HFFc6 (cell line): ENCODE data around the gene CLIC3. TPM values are rescaled to one million over a fixed set of nuclear protein-coding genes. Genes with fewer than 3 reads are reported as not detected.

Experiments
- DNase-seq: peaks from one replicate; pipeline ENCODE4 v3.0.0-alpha.2; 2018
- H3K27ac Mint-ChIP-seq: 2 replicates; pipeline ENCODE4 v1.8.0; 2020; ENCODE audit warnings: mild to moderate bottlenecking, mixed read lengths
- H3K27me3 Mint-ChIP-seq: 2 replicates; pipeline ENCODE4 v1.8.0; 2021; ENCODE audit warnings: mild to moderate bottlenecking, moderate library complexity, mixed read lengths; ENCODE audit not compliant: insufficient read depth
- H3K36me3 Mint-ChIP-seq: 2 replicates; pipeline ENCODE4 v1.8.0; 2021; ENCODE audit warnings: low read depth, mixed read lengths
- H3K4me1 Mint-ChIP-seq: 2 replicates; pipeline ENCODE4 v1.8.0; 2020; ENCODE audit warnings: low read depth, mixed read lengths
- H3K4me3 Mint-ChIP-seq: 2 replicates; pipeline ENCODE4 v1.8.0; 2020; ENCODE audit warnings: mild to moderate bottlenecking, moderate library complexity, mixed read lengths
- H3K9me3 Mint-ChIP-seq: 2 replicates; pipeline ENCODE4 v1.8.0; 2020; ENCODE audit warnings: mild to moderate bottlenecking, mixed read lengths
- long read RNA-seq: library from polyadenylated mRNA; unstranded; transcript quantifications from one replicate; pipeline ENCODE4 v2.0.0, GENCODE V29; 2019
- total RNA-seq, 6 experiments: library from RNA; stranded (reverse); fragmentation: NEBNext Ultra II Directional; extraction: Animal tissue kit (Norgen Biotek cat#: 25700); gene quantifications; 2 replicates in 1 of 6; 3 replicates in 5 of 6; pipeline ENCODE4 v1.2.3, GENCODE V29; 2021
- TF ChIP-seq, protein P1 (sequence below): fragments of 200-600 bp; sonication (generic); IDR thresholded peaks from 2 replicates; pipeline ENCODE4 v1.5.0; 2021; ENCODE audit warnings: antibody characterized with exemption, mild to moderate bottlenecking

The CLIC3 gene, protein sequence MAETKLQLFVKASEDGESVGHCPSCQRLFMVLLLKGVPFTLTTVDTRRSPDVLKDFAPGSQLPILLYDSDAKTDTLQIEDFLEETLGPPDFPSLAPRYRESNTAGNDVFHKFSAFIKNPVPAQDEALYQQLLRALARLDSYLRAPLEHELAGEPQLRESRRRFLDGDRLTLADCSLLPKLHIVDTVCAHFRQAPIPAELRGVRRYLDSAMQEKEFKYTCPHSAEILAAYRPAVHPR
- 10 to 100 TPM in 2 of 6 experiments, 1 to 10 TPM in 4; 2.7 to 14.6 (median 4.0) TPM for total RNA-seq
- long read RNA-seq, transcript CLIC3-203 (6 exons, 1,017 nt) = major isoform, 23 of 29 reads
- long read RNA-seq, partial matches to known transcripts = 0 of 29 reads
- long read RNA-seq, other reads (novel, unspliced or antisense) = 3 of 29 reads

DNA sequence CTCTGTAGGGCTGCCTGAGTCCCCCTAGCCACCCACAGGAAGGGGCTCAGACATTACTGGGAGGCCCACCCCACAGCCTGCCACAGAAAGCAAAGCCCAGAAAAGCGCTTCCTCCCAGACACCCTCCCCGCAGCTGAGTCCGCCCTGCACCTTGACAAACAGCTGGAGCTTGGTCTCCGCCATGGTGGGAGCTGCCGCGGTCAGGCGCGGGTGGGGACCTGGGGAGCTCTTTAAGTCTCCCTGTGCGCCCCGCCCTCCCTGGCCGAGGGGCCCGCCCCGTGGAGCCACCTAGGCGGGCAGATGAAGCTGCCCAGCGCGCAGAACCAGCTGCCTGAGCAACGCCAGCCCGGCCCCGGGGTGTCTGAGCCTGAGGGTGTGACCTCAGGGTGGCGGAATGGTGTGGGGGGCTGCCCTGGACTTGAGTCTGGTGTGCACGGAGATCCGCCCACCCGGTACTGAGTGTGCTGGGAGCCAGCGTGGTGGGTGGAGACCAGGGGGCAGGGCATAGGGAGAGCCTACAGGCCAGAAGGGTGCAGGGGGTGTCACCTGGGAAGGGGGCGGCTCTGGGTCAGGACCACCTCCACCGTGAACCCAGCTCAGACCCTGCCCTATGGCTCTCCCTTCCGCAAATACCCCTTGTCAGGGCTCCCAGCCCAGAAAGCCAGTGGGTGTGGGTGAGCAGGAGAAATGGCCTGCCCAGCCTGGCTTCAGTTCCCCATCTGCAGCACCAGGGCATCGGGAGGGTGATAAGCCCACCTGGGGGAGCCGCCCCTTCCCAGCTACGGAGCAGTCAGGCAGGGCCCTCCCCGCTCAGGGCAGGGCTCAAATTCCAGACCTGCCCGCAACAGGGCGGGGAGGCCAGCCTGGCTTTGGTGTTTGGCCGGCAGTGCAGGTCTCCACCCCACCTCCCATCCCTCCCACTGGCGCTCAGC lies at the start of gene CLIC3:
CLIC3 (minus strand) TSS at position 208 of the 932 bp plus-strand sequence; CDS start at position 183, 25 bp downstream.
- H3K4me3 Mint-ChIP-seq = peak within 1 kb of the TSS; percentile 46
- H3K36me3 Mint-ChIP-seq = no peaks in the 10 kb centered on the region
- peaks cover 32% of the 10 kb centered on the region for H3K4me1 Mint-ChIP-seq
- no peaks in the 10 kb centered on the region; the same call in 1 of the 2 replicates for H3K9me3 Mint-ChIP-seq
- H3K27me3 Mint-ChIP-seq = no peaks in the 10 kb centered on the region; the same call in 1 of the 2 replicates
- peak within 1 kb of the TSS; percentile 36 for H3K27ac Mint-ChIP-seq
- no peak for DNase-seq
- TF ChIP-seq, protein P1, sequence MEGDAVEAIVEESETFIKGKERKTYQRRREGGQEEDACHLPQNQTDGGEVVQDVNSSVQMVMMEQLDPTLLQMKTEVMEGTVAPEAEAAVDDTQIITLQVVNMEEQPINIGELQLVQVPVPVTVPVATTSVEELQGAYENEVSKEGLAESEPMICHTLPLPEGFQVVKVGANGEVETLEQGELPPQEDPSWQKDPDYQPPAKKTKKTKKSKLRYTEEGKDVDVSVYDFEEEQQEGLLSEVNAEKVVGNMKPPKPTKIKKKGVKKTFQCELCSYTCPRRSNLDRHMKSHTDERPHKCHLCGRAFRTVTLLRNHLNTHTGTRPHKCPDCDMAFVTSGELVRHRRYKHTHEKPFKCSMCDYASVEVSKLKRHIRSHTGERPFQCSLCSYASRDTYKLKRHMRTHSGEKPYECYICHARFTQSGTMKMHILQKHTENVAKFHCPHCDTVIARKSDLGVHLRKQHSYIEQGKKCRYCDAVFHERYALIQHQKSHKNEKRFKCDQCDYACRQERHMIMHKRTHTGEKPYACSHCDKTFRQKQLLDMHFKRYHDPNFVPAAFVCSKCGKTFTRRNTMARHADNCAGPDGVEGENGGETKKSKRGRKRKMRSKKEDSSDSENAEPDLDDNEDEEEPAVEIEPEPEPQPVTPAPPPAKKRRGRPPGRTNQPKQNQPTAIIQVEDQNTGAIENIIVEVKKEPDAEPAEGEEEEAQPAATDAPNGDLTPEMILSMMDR = no peak

DNA sequence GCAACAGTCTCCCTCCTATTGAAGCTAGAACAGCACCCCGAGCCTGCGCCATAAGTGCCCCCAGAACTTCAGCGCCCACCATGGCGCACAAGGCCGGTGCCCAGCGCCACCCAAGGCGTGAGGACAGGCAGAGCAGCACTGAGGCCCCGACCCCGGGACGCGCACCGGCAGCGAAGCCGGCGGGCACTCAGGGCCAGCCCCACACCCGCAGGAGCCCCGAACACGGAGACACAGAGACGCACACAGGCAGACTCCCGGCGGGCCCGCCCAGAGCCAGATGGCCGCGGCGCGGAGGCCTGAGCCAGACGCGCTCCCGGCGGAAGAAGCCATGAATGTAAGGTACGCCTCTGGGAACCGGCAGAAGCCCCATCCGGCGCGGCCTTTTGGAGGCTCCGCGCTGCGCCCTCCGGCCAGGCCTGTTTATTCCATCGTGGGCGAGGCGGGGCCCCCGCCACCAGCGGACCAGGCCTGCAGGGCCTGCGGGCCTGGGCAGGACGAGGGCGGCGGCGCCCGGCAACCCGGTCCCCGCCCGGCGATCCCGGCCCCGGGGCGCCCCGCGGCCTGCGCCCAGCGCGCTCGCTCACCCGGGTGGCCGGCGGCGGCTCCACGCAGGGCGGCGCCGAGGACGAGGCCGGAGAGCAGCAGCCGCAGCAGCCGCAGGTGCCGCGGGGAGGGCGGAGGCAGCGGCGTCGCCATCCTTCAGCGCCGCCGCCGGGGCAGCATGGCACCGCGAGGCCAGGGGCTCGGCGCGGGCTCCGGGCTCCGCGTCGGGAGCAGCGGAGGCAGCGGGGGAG lies 49.1 kb upstream of the CLIC3 start:
- no peaks in the 10 kb centered on the region for H3K36me3 Mint-ChIP-seq
- H3K4me1 Mint-ChIP-seq = peaks cover 6% of the 10 kb centered on the region; the same call in 1 of the 2 replicates
- H3K9me3 Mint-ChIP-seq = no peaks in the 10 kb centered on the region
- TF ChIP-seq, protein P1 = no peak
- H3K27ac Mint-ChIP-seq = no peak overlapping the region; the same call in 1 of the 2 replicates
- peak; percentile 20 for DNase-seq
- peaks cover 8% of the 10 kb centered on the region for H3K27me3 Mint-ChIP-seq
- peak overlapping the region; percentile 85 for H3K4me3 Mint-ChIP-seq

DNA sequence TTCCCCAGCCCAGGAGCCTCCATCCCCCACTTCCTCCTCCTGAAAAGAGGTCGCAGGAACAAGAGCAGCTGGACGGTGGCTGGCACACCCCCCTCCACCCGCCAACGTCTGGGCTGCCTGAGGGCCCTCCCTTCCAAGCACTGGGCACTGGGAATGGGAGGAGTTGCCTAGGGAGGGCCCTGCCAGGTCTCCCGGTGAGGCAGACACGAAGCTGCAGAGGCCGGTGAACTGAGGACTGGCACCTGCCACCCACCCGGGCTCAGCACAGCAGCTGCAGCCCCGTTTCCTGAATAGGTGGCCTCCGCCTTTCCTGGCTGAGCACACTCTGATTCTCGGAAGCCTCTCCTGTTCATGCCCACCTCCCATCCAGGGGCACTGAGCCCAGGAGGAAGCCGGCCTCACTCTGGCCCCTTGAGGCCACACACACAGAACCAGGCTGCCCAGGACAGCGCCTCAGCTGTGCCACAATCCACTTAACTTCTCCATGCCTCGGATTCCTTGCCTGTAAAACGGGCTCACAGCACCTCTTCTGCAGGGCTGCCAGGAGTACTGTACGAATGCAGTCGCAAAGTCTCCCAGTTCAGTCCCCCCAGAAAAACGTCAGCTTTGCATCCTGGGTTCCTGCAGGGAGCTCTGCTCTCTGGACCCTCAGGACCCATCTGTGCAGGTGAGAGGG lies 48.3 kb upstream of the CLIC3 start:
- Mint-ChIP-seq H3K4me3 (peak overlapping the region; percentile 85), H3K4me1 (peaks cover 6% of the 10 kb centered on the region; the same call in 1 of the 2 replicates), H3K27me3 (peaks cover 6% of the 10 kb centered on the region), H3K27ac (no peak overlapping the region), H3K9me3 (no peaks in the 10 kb centered on the region), H3K36me3 (no peaks in the 10 kb centered on the region)
- TF ChIP-seq, protein P1 = no peak
- DNase-seq = no peak

DNA sequence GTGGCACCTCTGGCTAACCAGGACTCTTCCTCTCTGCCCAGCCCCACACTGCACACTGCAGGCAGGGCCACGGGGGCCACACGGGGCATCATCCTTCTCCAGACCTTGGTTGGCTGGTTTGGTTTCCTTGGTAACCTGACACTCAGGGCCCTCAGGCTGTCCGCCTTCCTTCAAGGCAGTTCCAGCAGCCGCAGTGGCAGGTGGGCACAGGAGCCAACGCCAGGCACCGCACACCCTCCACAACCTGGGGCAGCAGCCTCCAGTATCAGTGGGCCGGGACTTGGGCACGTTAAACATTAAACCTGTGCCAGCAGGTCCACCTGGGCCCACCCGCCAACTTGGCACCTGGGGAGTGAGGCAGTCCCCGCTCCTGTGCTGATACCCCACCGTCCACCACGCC lies 47.7 kb upstream of the CLIC3 start:
- Mint-ChIP-seq H3K27ac (no peak overlapping the region), H3K36me3 (no peaks in the 10 kb centered on the region), H3K4me1 (peaks cover 6% of the 10 kb centered on the region; the same call in 1 of the 2 replicates), H3K27me3 (peaks cover 3% of the 10 kb centered on the region), H3K9me3 (no peaks in the 10 kb centered on the region), H3K4me3 (no peak overlapping the region)
- no peak for DNase-seq
- TF ChIP-seq, protein P1 = no peak
